RPMI7951 (cell line): ENCODE measurements around the gene TENM3. TPM values are rescaled to one million over a fixed set of nuclear protein-coding genes. Genes with fewer than 3 reads are reported as not detected.

Experiments
- DNase-seq: peaks from one replicate; pipeline ENCODE4 v3.0.0-alpha.2; 2012; ENCODE audit warnings: low read depth
- total RNA-seq: library from RNA; depleted of rRNA; stranded (reverse); fragments of >200 nt; shearing (Covaris generic); gene quantifications from 2 replicates; pipeline ENCODE4 v1.2.3, GENCODE V29; 2014

TENM3 gene
- total RNA-seq, 1 experiment from 2014 or later, result 20.1 TPM

DNA sequence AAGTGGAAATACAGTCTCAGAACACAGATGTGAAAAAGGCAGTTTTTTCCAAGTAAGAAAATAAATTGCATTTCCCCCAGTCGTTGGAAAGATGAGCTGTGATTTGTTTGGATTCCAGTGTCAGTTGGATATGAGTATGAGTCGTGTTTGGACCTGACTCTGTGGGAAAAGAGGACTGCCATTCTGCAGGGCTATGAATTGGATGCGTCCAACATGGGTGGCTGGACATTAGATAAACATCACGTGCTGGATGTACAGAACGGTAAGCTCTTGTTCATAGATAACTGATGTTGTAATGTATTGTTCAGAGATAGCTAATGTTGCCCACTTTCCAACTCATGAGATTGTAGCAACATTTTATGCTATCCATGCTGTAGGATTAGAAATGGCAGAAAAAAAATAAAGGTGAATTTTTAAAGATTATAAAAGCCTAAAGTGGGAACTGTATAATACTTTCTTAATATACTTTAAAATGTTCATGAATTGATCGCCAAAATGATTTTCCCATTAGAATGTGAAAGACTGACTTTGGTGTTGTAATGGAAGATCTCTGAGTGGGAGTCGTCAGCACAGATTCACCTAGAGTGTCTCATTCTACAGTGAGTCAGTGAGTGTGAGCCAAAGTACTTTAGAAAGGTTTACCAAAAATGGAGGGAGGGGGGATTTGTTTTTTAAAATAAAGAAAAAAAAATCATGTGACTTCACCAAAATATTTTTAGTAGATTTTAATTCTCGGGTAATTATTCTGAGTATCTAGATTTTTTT is 495.3 kb downstream of the TENM3 start:
- DNase-seq, result no peak

DNA sequence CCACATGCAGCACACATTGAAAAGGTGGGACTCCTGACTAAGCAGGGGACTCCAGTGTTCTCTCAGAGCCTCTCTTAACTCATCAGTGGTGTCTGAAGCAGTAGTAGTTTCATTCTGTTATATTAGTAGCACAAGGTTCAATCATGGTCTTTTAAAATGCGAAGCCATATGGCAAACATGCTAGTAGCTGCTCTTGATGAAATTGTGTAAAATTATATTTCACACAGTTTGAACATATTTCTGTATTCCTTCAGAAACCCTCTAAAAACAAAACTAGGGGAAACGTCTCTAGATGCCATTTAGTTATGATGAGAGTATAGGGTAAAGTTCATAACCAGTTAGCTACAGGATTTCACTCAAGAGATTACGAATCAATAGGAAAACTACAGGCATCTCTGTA is 497.1 kb downstream of the TENM3 start:
- DNase-seq, result no peak

- no peak for DNase-seq
Measured at GRCh38 chr4:182741054-182741453, 497.9 kb downstream of the TENM3 start.

DNA sequence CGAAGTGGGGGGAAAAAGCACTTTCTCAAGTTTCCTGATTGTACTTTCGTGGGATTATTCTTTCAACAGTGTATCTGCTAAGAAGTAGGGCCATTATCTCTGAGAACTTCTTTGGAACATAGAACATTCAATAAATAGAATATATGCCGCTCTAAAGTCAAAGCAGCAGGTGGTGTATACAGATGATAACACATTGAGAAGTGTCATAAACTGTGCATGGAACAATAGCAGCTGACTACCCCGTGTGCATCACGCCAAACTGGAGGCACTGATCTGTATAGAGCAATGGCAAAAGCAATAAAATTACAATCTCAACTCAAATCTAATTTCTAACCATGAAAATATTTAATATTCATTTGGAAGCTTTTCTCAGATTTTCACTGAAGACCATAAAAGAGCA is 498.7 kb downstream of the TENM3 start:
- DNase-seq, result no peak

GRCh38 chr4:182743815-182744214 is 500.6 kb downstream of the TENM3 start:
- DNase-seq, result no peak

- peak; percentile 10 for DNase-seq
Measured at GRCh38 chr4:182745237-182745636, 502.0 kb downstream of the TENM3 start.

DNA sequence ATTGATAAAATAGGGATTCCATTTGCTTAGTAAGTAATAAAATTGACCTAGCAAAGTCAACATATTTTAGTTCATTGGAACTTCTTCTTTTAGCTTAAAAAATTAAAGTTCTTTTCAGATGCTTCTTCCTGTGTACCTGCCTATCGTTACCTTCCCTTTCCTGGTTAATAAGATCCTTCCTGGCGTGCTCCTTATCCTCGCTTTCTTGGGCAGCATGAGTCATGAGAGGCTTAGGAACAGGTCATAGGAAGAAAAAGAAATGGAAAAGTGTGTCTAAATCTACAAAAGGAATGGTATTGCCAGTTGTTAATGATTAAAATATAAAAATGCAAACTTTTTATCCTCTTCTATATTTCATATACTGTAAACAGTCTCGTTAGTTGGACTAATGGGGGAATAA is 503.7 kb downstream of the TENM3 start:
- no peak for DNase-seq

GRCh38 chr4:182748283-182748682 is 505.1 kb downstream of the TENM3 start:
- DNase-seq, result no peak

- peak; percentile 15 for DNase-seq
Measured at GRCh38 chr4:182748949-182749348, 505.7 kb downstream of the TENM3 start.

GRCh38 chr4:182749667-182750167 is 506.5 kb downstream of the TENM3 start:
- DNase-seq, result no peak

- peak; percentile 55 for DNase-seq
Measured at GRCh38 chr4:182752158-182752910, 509.1 kb downstream of the TENM3 start.

GRCh38 chr4:182754895-182755294 is 511.7 kb downstream of the TENM3 start:
- no peak for DNase-seq

DNA sequence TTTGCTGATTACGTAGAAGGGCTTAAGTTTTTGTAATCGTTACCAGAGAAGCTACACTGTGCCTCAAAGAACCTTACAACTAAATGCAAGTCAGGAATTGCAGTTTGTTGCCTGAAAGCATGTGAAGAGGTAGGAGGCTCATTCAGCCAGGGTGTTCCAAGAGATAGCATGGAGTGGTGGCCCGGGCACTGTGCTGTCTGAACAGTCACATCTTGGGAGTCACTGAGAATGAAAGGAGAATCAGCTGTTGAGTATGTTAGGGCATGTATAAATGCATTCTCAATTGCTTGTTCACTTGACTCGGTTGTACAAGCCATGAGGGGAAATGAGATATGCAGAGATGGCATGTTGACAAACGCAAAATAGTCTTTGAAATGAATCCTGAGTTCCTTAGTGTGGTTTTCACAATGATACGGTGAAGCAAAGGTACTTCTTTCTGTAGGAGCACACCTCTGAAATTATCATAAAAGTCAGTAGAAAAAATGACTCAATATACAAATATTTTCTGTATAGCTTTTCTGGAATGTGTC is 513.0 kb downstream of the TENM3 start:
- no peak for DNase-seq

GRCh38 chr4:182758273-182758672 is 515.1 kb downstream of the TENM3 start:
- no peak for DNase-seq

DNA sequence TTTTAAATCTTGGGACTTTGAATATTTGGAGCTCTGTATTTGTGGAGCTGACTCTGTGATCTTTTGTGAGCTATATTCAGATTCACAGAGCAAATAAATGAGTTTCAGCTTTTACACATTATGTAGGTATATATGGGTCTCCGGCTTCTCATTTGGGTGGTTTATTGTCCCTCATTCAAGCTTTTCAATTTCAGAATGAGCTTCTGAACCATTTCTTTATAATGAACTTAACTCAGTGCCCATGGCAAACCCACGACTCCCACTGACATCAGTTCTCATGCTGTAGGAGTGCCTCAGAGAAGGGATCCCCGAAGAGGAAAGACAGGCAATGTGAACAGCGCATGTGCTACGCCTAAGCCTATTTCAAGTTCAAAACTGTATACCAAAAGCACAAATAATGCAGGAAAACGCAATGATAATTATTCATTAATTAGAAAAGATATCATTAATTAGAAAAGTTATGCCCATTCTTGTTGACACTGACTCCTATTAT is 517.4 kb downstream of the TENM3 start:
- no peak for DNase-seq

DNA sequence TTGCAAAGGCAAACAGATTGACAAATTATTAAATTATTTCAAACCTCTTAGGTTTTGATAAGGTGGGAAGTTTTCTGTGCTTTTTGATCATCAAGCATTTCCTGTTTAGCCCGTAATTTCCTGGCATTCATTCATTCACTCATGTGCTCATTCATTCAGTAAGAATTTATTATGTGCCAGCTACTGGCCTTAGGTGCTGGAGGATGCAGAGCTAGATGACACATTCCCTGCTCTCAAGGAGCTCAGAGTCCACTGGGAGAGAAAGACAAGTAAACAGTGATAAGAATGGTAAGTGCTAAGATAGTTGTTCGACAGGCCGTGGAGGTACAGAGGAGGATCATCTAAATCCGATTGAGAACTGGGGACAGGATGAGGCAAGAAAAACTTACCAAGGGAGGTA is 520.9 kb downstream of the TENM3 start:
- no peak for DNase-seq

DNA sequence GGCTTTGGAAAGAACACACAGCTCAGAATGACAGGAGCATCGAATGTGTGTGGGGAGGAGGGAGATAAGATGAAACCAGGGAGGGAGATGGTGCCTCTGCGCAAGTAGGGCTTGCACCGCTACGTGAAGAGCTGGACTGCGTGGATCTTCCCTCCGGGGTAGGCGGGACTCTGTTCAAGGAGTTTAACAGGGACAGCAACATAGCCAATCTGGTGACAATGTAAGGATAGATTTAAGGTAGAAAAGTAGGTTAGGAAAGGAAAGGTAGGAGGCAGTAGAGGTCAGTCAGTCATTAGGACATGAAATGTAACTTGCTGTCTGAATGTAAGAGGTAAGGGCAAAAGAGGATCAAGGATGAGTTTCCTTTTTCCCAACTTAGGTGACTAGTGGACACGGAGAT is 521.4 kb downstream of the TENM3 start:
- DNase-seq, result no peak

GRCh38 chr4:182765987-182766856 is 523.0 kb downstream of the TENM3 start:
- no peak for DNase-seq

DNA sequence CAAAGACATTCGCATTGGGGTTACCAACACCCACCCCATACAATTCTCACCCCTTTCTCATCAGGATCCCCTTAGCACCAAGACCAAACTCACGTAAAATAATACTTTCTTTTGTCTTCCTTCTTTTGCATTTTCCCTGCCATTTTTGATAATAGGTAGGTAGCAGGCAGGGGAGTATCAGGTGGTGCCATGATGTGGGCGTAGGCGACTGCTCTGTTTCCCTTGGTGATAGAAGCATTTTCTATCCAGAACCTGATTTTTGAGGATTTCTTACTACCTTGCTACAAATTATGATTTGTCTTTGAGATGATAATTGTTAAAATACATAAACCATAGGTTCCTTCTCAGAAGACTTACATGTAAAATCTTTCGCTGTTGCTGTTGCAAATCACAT is 523.7 kb downstream of the TENM3 start:
- no peak for DNase-seq

DNA sequence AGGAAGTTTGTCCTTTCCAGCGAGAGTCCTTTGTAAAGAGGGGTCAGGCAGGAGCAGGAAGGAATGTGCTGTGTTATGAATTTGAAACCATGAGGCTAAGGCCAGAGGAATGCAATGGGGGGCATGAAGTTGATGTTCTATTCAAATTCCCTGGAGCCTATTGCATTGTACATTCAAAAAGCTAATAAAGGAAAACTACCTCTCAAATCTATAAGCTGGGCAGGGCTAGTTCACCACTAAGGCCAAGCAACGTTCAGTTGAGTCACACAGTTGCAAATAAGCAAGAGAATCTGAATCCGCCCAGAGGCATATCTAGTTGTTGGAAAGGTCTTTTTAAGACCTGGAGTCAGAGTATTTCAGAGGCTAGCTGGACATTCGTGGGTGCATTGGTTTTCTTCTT is 525.6 kb downstream of the TENM3 start:
- peak; percentile 57 for DNase-seq

- DNase-seq, result no peak
Measured at GRCh38 chr4:182770259-182770995, 527.2 kb downstream of the TENM3 start.
